UCSD-AML1 (cell line): ENCODE data around the gene ATF7IP.

ENCODE experiments used
- DNase-seq: peaks from one replicate; lab custom pipeline; 2025; ENCODE audit not compliant: unreplicated experiment; lab: John Stamatoyannopoulos, UW

The ATF7IP gene

GRCh38 chr12:14410177-14410576, 44.7 kb downstream of the ATF7IP start:
- DNase-seq: no peak

GRCh38 chr12:14410841-14411569, 45.5 kb downstream of the ATF7IP start:
- DNase-seq: no peak

GRCh38 chr12:14416658-14417057, 51.2 kb downstream of the ATF7IP start:
- no peak for DNase-seq

DNA sequence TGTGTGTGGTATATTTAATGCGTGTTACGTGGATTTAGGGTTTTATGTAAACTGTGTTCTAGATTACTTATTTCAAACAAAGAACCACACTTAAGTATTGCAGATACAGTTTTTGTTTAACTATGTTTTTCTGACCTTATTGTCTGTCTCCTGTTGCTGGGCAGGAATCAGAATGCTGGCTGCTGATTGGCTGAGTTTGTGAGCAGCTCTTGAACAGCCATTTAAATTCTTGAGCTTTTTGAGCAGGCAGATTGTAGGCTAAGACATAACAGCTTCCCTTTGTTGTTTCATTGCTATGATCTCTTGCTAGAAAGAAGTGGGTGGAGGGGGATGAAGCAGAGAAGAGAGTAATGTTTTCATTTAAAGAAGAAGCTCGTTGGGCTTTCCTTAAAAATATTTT, 52.2 kb downstream of the ATF7IP start:
- no peak for DNase-seq

GRCh38 chr12:14418451-14418890, 53.0 kb downstream of the ATF7IP start:
- DNase-seq: no peak

- DNase-seq: no peak
Measured at GRCh38 chr12:14422516-14423230, 57.2 kb downstream of the ATF7IP start.

- DNase-seq: no peak
Measured at GRCh38 chr12:14424545-14424944, 59.1 kb downstream of the ATF7IP start.

DNA sequence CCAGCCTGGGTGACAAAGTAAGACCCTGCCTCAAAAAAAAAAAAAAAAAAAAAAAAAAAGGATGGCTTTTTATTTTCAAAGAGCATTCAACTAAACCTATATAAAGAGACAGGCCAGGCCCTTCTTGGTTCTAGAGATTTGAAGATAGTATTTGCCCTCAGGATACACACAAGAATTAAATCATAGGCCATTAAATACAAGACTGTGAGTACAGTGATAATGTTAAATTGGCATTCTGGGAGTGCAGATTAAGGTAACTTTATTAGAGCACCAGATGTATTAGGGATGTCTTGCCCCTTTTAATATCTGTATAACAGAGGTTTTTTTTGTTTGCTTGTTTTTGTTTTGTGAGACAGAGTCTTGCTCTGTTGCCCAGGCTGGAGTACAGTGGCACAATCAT, 61.3 kb downstream of the ATF7IP start:
- no peak for DNase-seq

DNA sequence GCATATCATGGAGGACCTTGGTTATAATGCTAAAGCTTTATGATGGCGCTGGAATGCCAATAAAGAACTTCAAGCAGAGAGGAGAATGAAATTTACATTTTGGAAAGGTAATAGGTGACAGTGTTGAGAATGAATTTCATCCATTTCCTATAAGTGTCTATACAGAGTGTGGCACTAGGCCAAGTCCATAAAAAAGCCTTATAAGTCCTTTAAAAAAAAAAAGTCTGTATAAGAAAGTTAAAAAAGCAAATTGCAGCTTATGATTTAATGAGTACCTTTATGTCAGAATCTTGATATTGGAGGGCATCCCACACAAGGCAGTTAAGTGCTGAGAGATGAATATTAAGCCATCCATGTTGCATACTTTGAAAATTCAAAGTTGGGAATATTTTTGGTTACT, 62.4 kb downstream of the ATF7IP start:
- DNase-seq: no peak

DNA sequence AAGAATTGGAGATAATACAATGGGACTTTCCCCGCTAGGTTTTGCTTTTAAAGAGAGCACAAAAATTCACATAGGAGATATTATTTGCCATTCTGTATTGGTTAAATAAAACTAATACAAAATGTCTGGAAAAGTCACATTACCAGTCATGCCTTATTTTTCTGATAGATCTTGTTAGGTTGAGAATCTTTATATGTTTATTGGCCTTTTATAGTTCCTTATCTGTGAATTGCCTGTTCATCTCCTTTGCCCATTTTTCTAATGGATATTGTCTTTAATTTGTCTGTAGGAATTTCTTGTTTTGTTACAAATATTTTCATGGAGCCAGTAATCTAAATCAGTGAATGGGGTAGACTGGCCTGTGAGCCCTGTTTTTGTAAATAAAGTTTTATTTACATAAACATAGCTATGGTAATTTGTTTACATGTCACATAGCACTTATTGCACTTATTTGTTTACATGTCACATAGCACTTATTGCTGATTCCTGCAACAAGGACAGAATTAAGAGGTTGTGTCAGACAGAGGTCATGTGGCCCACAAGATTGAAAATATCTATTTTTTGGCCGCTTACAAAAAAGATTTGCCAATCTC, 65.0 kb downstream of the ATF7IP start:
- no peak for DNase-seq

DNA sequence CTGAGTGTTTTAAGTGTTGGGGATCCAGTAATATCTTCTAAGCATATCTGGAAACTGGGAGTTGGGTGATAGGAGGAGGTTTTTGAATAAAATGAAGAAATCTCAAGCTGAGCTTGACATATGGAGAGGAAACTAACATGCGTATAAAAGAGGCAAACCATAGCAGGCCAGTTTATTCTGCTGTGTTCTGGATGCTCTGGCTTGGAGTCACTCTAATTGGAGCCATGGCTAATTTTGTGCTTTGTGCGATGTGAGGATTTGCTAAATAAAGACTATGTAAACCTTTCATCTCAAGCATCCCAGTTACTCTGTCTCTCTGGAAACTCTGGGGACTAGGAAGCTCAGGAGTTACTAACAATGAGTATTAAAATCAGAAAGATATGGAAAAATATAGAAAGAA, 66.5 kb downstream of the ATF7IP start:
- no peak for DNase-seq

GRCh38 chr12:14435627-14436026, 70.1 kb downstream of the ATF7IP start:
- no peak for DNase-seq

DNA sequence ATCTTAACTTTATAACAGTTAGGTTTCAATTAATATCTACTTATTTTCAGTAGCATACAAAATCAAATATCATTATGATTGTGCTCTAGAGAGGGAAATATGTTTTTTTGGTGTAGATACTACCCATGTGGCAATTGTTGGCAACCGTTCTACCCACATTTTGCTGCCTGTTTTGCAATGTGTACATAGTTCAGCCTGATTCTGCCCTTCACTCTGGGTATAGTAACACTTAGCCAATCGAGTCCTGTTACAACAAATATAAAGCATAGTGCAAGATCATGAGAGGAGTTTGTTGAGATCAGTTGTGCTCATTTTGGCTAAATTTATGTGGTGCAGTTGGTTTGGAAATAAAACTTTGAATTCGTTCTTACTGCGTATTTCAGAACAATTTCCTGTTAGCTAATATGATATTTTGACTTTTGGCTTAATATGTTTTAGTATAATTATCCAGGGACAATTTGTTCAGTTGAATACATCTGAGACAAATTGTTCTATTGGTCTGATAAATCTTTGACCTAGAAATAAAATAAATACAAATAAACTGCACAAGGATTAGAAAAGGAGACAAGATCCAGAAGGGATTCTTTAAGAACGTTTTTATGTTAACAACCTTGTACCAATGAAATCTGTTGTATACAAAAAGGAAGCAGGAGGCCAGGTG, 76.9 kb downstream of the ATF7IP start:
- no peak for DNase-seq

DNA sequence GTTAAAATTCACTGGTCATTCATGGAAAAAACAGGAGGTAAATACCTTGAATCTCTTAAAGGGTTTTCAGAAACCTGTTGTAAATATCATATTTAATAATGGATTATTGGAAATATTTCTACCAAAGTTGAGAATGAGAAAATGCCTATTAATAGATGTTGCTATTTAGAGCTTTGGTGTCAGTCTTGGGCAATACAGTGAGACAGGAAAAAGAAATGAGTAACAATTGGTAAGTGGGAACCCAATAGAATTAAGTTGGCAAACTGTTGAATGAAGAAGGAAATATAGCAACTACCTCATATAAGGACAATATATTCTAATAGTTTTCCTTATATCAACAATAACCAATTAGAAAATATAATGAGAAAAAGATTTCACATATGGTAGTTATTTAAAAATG, 78.0 kb downstream of the ATF7IP start:
- no peak for DNase-seq

GRCh38 chr12:14450479-14450878, 85.0 kb downstream of the ATF7IP start:
- DNase-seq: no peak

DNA sequence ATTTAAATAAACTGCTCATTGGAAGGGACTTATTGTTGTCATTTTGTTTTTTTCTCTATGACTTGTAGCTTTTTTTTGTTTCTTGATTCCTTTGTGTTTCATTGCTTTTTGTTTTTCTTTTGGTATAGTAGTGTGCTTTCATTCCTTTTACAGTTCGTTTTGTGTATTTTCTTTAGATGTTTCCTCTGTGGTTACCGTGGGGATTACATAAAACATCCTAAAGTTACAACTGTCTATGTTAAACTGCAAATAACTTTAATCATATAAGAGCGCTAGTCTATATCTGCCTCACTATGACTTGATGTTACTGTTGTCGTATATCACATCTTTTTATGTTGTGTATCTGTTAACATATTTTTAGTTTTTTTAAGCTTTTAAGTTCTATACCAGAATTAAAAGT, 86.9 kb downstream of the ATF7IP start:
- DNase-seq: no peak

GRCh38 chr12:14452865-14453264, 87.4 kb downstream of the ATF7IP start:
- DNase-seq: no peak

GRCh38 chr12:14454098-14454907, 88.8 kb downstream of the ATF7IP start:
- peak; percentile 12 for DNase-seq

- DNase-seq: no peak
Measured at GRCh38 chr12:14460212-14460841, 94.8 kb downstream of the ATF7IP start.

- DNase-seq: no peak
Measured at GRCh38 chr12:14471497-14471896, 106.0 kb downstream of the ATF7IP start.
